Measurements from ENCODE around the gene ISLR2.
A peak's percentile ranks its signal among the peaks of the same experiment; 100 is the strongest.

ISLR2 gene

GRCh38 chr15:74123131-74123429 is 7.3 kb upstream of the ISLR2 start:
- peaks cover 4 to 6% of the 10 kb centered on the region in 2 experiments for H3K4me1 ChIP-seq (ENCODE audit: control insufficient read depth in 1 of 2, insufficient read depth in 1 of 2, low read depth in 1 of 2, low read length in 1 of 2)
- H3K9me3 ChIP-seq = no peaks in the 10 kb centered on the region
- TF ChIP-seq CTCF (IDR thresholded peaks at IDR 0.05) = no peak
- H3K36me3 ChIP-seq = no peaks in the 10 kb centered on the region
- H3K27ac ChIP-seq = no peak overlapping the region
- H3K27me3 ChIP-seq = peaks cover 85% of the 10 kb centered on the region
- H3K4me3 ChIP-seq (ENCODE audit: low read depth in 1 of 2, low read length in 1 of 2) = no peak overlapping the region

GRCh38 chr15:74123658-74124057 is 6.7 kb upstream of the ISLR2 start:
- no peak overlapping the region for H3K4me3 ChIP-seq (ENCODE audit: low read depth in 1 of 2, low read length in 1 of 2)
- no peak overlapping the region for H3K27ac ChIP-seq
- no peaks in the 10 kb centered on the region for H3K9me3 ChIP-seq
- H3K36me3 ChIP-seq = no peaks in the 10 kb centered on the region
- no peak for TF ChIP-seq CTCF (IDR thresholded peaks at IDR 0.05)
- peaks cover 90% of the 10 kb centered on the region for H3K27me3 ChIP-seq
- peaks cover 4 to 9% of the 10 kb centered on the region in 2 experiments for H3K4me1 ChIP-seq (ENCODE audit: control insufficient read depth in 1 of 2, insufficient read depth in 1 of 2, low read depth in 1 of 2, low read length in 1 of 2)

GRCh38 chr15:74124196-74124595 is 6.2 kb upstream of the ISLR2 start:
- Histone ChIP-seq H3K36me3 (no peaks in the 10 kb centered on the region), H3K27ac (no peak overlapping the region), H3K27me3 (peaks cover 96% of the 10 kb centered on the region), H3K4me1 (ENCODE audit: control insufficient read depth in 1 of 2, insufficient read depth in 1 of 2, low read depth in 1 of 2, low read length in 1 of 2) (peaks cover 4 to 9% of the 10 kb centered on the region in 2 experiments), H3K4me3 (ENCODE audit: low read depth in 1 of 2, low read length in 1 of 2) (no peak overlapping the region), H3K9me3 (no peaks in the 10 kb centered on the region)
- TF ChIP-seq CTCF (IDR thresholded peaks at IDR 0.05) = no peak

GRCh38 chr15:74124759-74125158 is 5.6 kb upstream of the ISLR2 start:
- no peaks in the 10 kb centered on the region for H3K9me3 ChIP-seq

GRCh38 chr15:74127255-74127953 is 3.0 kb upstream of the ISLR2 start:
- Histone ChIP-seq H3K27ac (no peak overlapping the region), H3K4me1 (ENCODE audit: control insufficient read depth in 1 of 2, insufficient read depth in 1 of 2, low read depth in 1 of 2, low read length in 1 of 2) (peaks cover 4 to 9% of the 10 kb centered on the region in 2 experiments), H3K4me3 (ENCODE audit: low read depth in 1 of 2, low read length in 1 of 2) (no peak overlapping the region), H3K27me3 (peaks cover 100% of the 10 kb centered on the region), H3K9me3 (no peaks in the 10 kb centered on the region), H3K36me3 (no peaks in the 10 kb centered on the region)
- TF ChIP-seq CTCF (IDR thresholded peaks at IDR 0.05) = peak; percentile 60

More at GRCh38 chr15:74124759-74125158, 5.6 kb upstream of the ISLR2 start:
- Histone ChIP-seq H3K27ac (no peak overlapping the region), H3K36me3 (no peaks in the 10 kb centered on the region), H3K4me1 (ENCODE audit: control insufficient read depth in 1 of 2, insufficient read depth in 1 of 2, low read depth in 1 of 2, low read length in 1 of 2) (peaks cover 4 to 9% of the 10 kb centered on the region in 2 experiments), H3K27me3 (peaks cover 100% of the 10 kb centered on the region), H3K4me3 (ENCODE audit: low read depth in 1 of 2, low read length in 1 of 2) (no peak overlapping the region)
- no peak for TF ChIP-seq CTCF (IDR thresholded peaks at IDR 0.05)
